Activated T-helper 1 cell treated with Interleukin-2 at 50 U/mL for 16 hours (primary cell): ENCODE results near the gene PRKN.

Experiments
- DNase-seq: peaks from one replicate; pipeline ENCODE4 v3.0.0-alpha.2; 2020; ENCODE audit warnings: low read depth

The PRKN gene

GRCh38 chr6:161481786-161482516, 1245.6 kb downstream of the PRKN start:
- no peak for DNase-seq

DNA sequence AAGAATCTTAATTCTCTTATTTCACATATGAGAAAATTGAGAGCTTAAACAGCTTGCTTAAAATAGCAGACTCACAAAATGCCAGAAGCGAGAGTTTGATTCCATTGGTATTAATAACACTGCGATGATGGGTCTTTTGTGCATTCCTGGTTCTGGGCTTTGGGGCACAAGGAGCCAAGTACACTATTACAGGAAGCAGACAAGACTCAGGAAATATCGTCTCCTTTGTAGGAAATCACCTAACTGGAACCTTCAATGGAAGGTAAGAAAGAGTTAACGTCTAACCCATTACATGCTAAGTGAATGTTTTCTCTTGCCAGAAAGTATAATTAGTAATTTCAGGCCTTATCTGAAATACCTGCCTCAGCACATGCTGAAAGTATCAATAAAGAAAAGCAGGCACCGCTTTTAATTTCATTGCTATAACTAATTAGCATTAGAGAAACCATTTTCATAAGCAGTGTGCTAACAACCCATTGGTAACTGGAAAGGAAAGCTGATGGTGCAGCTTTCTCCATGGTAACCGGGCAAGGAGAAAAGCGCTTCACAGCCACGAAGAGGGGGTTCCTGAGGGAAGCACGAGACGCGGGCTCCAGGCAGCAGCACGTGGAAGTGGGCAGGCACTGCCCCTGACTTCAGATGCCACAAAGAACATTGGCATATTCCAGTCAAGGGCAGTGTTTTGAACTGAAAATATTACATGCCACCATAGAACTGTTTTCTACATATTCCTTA, 1247.0 kb downstream of the PRKN start:
- DNase-seq: no peak

DNA sequence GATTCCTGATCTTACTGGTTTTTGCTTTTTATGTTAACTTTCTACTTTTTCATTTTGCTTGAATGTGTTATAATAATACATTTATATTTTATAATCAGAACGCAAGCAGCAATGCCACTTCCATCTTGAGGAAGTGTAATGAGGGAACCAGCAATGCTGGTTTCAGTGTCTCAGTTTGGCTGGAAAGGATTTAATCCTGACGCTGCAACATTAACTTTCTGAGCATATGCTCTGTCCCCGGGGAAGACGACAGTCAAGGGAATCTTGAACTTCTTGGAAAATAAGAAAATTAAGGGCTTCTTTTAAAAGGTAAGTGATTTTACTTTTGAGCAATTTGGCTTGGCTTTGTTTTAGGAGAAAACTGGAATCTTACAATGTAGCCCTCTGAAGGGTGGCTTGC, 1248.2 kb downstream of the PRKN start:
- no peak for DNase-seq

GRCh38 chr6:161477876-161478425, 1249.6 kb downstream of the PRKN start:
- DNase-seq: no peak

DNA sequence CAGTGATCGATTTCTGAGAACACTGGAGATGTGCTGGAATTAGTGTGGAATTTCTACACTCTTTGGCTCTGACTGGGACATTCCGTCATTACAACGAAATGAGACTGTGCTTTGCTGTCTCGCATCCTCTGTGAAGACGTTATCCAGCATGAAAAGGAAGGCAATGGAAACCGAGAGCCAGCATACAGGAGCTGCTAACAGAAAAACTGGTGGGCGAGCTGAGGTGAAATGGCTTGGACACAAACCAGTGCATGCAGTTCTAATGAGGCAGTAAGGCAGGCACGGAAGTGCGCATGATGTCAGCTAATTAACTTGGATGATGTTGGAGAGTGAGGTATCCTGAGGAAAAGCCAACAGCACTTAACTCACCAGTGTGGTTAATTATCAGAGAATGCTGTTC, 1250.9 kb downstream of the PRKN start:
- no peak for DNase-seq

- no peak for DNase-seq
These were observed 1262.2 kb downstream of the PRKN start for GRCh38 chr6:161465403-161465802.

GRCh38 chr6:161463071-161463470, 1264.5 kb downstream of the PRKN start:
- no peak for DNase-seq

- no peak for DNase-seq
These were observed 1265.4 kb downstream of the PRKN start for GRCh38 chr6:161462148-161462547.

DNA sequence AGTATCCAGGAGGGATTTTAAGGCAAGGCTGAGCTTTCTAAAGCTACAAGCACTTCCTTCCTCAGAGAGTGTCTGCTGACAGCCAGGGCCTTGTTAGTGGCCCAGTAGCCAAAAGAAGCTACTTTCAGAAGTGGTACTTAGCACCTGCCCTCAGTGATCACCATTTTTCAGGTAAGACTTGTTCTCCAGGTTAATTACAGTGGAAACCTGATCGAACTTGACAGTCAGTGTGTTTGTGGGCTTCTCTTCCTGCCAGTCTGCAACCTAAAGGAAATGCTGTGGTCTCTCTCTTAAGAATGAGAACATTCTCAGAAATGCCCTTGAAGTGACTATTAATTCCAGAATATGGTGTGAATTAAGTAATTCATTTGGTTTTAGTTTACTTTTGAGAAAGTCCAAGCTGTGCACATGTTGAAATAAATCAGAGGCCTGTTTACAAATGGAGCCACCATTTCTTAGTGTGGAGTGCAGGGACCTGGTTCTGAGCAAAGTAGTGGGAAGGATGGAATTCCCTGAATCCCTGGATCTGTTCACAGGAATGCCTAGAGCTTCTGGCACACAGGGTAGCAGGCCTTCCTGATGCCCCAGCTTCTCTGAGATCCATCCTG, 1268.5 kb downstream of the PRKN start:
- DNase-seq: no peak

GRCh38 chr6:161458201-161458951, 1269.2 kb downstream of the PRKN start:
- no peak for DNase-seq

DNA sequence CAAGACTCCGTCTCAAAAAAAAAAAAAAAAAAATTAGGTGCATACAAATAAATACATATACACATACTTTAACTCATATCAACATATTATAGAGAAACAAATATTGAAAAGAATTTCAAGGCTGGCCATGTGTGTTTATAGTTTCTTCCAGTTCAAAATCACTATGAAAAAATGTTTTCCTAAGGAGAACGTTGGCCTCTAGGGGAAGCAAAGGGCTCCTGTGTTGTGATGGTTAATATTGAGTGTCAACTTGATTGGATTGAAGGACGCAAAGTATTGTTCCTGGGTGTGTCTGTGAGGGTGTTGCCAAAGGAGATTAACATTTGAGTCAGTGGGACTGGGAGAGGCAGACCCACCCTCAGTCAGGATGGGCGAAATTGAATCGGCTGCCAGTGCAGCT, 1271.7 kb downstream of the PRKN start:
- no peak for DNase-seq

DNA sequence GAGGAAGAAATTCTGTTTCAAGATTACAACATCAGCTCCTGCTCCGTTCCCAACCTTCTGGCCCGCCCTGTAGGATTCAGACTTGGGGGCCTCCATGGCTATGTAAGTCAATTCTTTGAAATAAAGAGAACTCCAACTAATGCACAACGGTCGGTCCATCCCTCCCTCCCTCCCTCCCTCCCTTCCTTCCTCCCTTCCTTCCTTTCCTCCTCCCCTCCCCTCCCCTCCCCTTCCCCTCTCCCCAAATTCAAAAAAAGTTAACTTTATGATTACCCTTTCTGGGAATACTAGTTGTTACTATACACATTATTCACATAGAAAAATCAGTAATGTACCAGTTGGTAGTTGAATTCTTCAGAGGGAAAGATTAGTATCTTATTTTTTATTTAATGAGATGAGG, 1274.0 kb downstream of the PRKN start:
- DNase-seq: no peak

- no peak for DNase-seq
These were observed 1275.3 kb downstream of the PRKN start for GRCh38 chr6:161452241-161452640.

- DNase-seq: no peak
These were observed 1278.0 kb downstream of the PRKN start for GRCh38 chr6:161449521-161449920.

DNA sequence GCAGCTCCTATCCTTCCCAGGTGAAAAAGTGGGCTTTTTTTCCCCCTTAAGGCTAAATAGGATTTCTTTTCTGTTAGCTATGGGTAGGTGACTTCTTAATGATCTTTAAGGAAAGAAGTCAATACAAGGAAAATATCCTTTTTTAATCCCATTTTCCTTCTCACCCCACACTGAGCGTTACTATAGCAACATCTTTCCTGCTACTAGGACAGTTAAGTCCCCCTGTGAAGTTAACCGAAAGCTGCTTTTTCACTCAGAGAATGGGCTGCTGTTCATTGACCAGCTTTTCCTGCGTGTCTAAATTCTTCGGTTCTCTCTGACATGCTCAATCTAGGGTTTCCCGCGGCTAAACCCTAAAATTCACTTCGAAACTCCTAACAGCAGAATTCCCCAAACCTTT, 1280.6 kb downstream of the PRKN start:
- no peak for DNase-seq

GRCh38 chr6:161446296-161446925, 1281.2 kb downstream of the PRKN start:
- DNase-seq: no peak

DNA sequence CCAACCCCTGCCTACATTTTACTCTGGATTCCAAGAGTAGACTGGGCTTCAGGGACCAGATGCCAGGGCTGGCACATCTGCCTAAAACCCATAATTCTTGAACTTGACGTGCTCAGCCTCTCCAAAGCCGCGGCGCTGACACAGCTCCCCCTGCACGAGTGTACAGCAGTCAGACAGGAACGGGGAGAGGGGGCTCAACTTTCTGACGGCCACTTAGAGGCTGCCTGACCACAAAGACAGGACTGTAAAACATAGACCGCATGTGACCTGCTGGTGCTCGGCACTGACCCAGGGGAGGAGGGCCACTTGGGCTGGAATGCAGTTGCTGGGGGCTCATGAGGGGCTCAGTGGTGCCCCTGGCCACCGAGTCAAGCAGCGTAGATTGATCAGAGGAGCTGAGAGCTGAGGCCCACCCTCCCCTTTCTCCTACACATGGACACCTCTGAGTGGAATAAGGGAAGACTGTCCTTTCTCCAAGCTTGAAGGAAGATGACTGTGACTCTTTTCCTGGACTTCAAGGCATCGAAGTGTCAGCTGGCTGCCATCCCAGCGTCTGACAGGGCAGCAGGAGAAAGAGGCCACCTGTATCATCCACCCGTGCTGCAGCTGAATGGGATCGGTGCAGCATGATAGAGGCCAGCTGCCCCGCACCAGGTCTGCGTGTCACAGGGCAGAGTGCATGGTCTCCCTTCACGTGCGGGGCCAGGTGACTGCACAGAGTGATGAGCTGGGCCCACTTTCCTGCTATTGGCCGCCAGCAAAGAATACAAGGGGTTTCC, 1282.4 kb downstream of the PRKN start:
- no peak for DNase-seq

GRCh38 chr6:161444464-161444863, 1283.1 kb downstream of the PRKN start:
- DNase-seq: no peak

DNA sequence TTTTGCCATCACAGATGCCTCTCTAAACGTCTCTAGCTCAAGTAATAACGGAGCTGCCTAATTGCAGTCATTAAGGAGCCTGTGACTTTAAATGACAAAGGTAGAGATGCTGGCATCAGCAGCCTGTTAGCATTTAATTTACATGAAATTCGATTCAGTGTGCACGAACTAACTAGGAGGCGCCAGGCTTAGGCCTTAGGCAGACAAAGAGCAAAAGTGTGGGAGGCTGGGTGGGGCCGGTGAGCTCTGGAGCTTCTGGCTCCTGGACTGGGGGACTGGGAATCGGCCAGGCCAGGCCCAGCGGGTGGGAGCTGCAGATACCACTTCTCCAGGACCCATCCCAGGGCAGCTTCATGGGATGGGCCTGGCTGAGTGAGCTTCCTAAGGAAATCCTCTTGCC, 1283.7 kb downstream of the PRKN start:
- no peak for DNase-seq

GRCh38 chr6:161442420-161442819, 1285.1 kb downstream of the PRKN start:
- no peak for DNase-seq

- no peak for DNase-seq
These were observed 1287.3 kb downstream of the PRKN start for GRCh38 chr6:161440299-161440698.
